Testis (tissue), 3 donors: ENCODE data around the gene DNAJB6. TPM values are rescaled to one million over a fixed set of nuclear protein-coding genes. Genes with fewer than 3 reads are reported as not detected.

Experiments used
- DNase-seq: peaks from one replicate; pipeline ENCODE4 v3.0.0-alpha.2; 2019
- H3K27ac ChIP-seq, 2 donors: fragments of 200-600 bp; sonication (generic); one replicate each; pipeline ENCODE4 v1.5.1; 2019
- H3K27me3 ChIP-seq: fragments of 200-600 bp; sonication (generic); one replicate; pipeline ENCODE4 v1.5.1; 2019
- H3K36me3 ChIP-seq: fragments of 200-600 bp; sonication (generic); one replicate; pipeline ENCODE4 v1.5.1; 2017; ENCODE audit warnings: low read depth; ENCODE audit errors: missing control alignments
- H3K4me1 ChIP-seq: fragments of 200-600 bp; sonication (generic); one replicate; pipeline ENCODE4 v1.5.1; 2019
- H3K4me3 ChIP-seq, 2 donors: fragments of 200-600 bp; sonication (generic); one replicate each; pipeline ENCODE4 v1.5.1; 2017 to 2019
- H3K9me3 ChIP-seq: fragments of 200-600 bp; sonication (generic); one replicate; pipeline ENCODE4 v1.5.1; 2017
- CTCF ChIP-seq, 3 experiments: fragments of 450-650 bp in 2 of 3; fragments of 200-600 bp in 1 of 3; sonication (generic) in 1 of 3; IDR thresholded peaks; one replicate each; pipeline ENCODE4 v1.5.1; 2016 to 2019; ENCODE audit warnings: antibody characterized with exemption in 3 of 3, mild to moderate bottlenecking in 2 of 3, moderate library complexity in 1 of 3
- POLR2A ChIP-seq: fragments of 450-650 bp; IDR thresholded peaks from one replicate; pipeline ENCODE4 v1.6.1; 2017; ENCODE audit warnings: antibody characterized with exemption, mild to moderate bottlenecking, moderate library complexity
- WGBS, 2 donors: methylation state at CpG; one replicate each; pipeline ENCODE4 v1.1.5; 2018; 5-methylcytosine and 5-hydroxymethylcytosine counted together
- intact Hi-C: fragments of 100-400 bp; cut with DNase I; formaldehyde crosslinking; loops from one replicate; pipeline ENCODE4 v1.15.1; 2023; ENCODE audit warnings: low total_unique reads
- polyA plus RNA-seq: library from polyadenylated mRNA; stranded (reverse); fragments of 350-450 nt; fragmentation: Illumina TruSeq; extraction: RNeasy Lipid Tissue Mini Kit (QIAGEN cat#74804); gene quantifications from one replicate; pipeline ENCODE4 v1.2.3, GENCODE V29; 2014; ENCODE audit warnings: low read depth, low replicate concordance; ENCODE audit not compliant: insufficient read depth
- total RNA-seq, 2 donors: library from RNA; depleted of rRNA; stranded (reverse); fragments of >200 nt; gene quantifications; one replicate each; pipeline ENCODE4 v1.2.3, GENCODE V29; 2016

The DNAJB6 gene
- total and polyA plus RNA-seq, 3 donors from 2014 or later: 154 to 262 (median 172) TPM

GRCh38 chr7:157384301-157384700 lies 47.5 kb downstream of the DNAJB6 start:
- no peak for DNase-seq
- H3K36me3 ChIP-seq: no peaks in the 10 kb centered on the region
- WGBS, 2 donors: 51 to 67% methylated on average over 9 of the region's 9 CpGs

GRCh38 chr7:157386979-157387800 lies 50.4 kb downstream of the DNAJB6 start:
- Histone ChIP-seq H3K27ac (peak overlapping the region; percentile 18 to 61), H3K36me3 (no peaks in the 10 kb centered on the region), H3K27me3 (no peaks in the 10 kb centered on the region), H3K4me3 (no peak overlapping the region), H3K9me3 (no peaks in the 10 kb centered on the region), H3K4me1 (peaks cover 32% of the 10 kb centered on the region)
- intact Hi-C loops: no loop called here
- TF ChIP-seq POLR2A (no peak), CTCF (IDR thresholded peaks at IDR 0.05) (peak; percentile 92 to 97 (median 92))
- 33 to 40% methylated on average over 23 of the region's 23 CpGs for WGBS, 2 donors
- peak; percentile 96 for DNase-seq

More at GRCh38 chr7:157384301-157384700, 47.5 kb downstream of the DNAJB6 start:
- H3K4me3 ChIP-seq: no peak overlapping the region
- peaks cover 34% of the 10 kb centered on the region for H3K4me1 ChIP-seq
- TF ChIP-seq POLR2A: no peak
- TF ChIP-seq CTCF (IDR thresholded peaks at IDR 0.05): no peak
- intact Hi-C loops: no loop called here
- H3K9me3 ChIP-seq: no peaks in the 10 kb centered on the region
- peak overlapping the region in 1 of 2 donors; percentile 5 for H3K27ac ChIP-seq
- H3K27me3 ChIP-seq: no peaks in the 10 kb centered on the region

- no peaks in the 10 kb centered on the region for H3K27me3 ChIP-seq
- H3K9me3 ChIP-seq: no peaks in the 10 kb centered on the region
- 94 to 96% methylated on average over 5 of the region's 5 CpGs for WGBS, 2 donors
- no peaks in the 10 kb centered on the region for H3K36me3 ChIP-seq
- H3K27ac ChIP-seq: peak overlapping the region in 1 of 2 donors; percentile 61
- intact Hi-C loops: no loop called here
- peaks cover 32% of the 10 kb centered on the region for H3K4me1 ChIP-seq
- no peak for TF ChIP-seq POLR2A
- no peak for TF ChIP-seq CTCF (IDR thresholded peaks at IDR 0.05)
- no peak for DNase-seq
- H3K4me3 ChIP-seq: no peak overlapping the region
Measured at GRCh38 chr7:157388301-157388700, 51.5 kb downstream of the DNAJB6 start.

- no peaks in the 10 kb centered on the region for H3K36me3 ChIP-seq
- H3K9me3 ChIP-seq: no peaks in the 10 kb centered on the region
- DNase-seq: peak; percentile 90
- H3K4me3 ChIP-seq: no peak overlapping the region
- 44 to 46% methylated on average over 16 to 19 of the region's 19 CpGs for WGBS, 2 donors
- TF ChIP-seq POLR2A (no peak), CTCF (IDR thresholded peaks at IDR 0.05) (no peak)
- peak overlapping the region; percentile 77 to 84 for H3K27ac ChIP-seq
- intact Hi-C loops: no loop called here
- no peaks in the 10 kb centered on the region for H3K27me3 ChIP-seq
- H3K4me1 ChIP-seq: peaks cover 32% of the 10 kb centered on the region
Measured at GRCh38 chr7:157389951-157390730, 53.3 kb downstream of the DNAJB6 start.
